RWPE2 (cell line): ENCODE data around the gene ANO8.

Experiments used
- ATAC-seq: fragments of 200-7000 bp; cut with Tn5 transposase; 3 replicates; pipeline ENCODE4 v1.9.1; 2021; ENCODE audit warnings: low read depth
- DNase-seq: peaks from one replicate; pipeline ENCODE4 v3.0.0-alpha.2; 2020; ENCODE audit warnings: low spot score
- H3K27ac ChIP-seq: fragments of 450-650 bp; 2 replicates; pipeline ENCODE4 v1.5.1; 2017; ENCODE audit warnings: mild to moderate bottlenecking; ENCODE audit not compliant: poor library complexity, severe bottlenecking
- H3K27me3 ChIP-seq: fragments of 250-450 bp; sonication (Bioruptor Pico); 2 replicates; pipeline ENCODE4 v1.5.1; 2021; ENCODE audit warnings: mild to moderate bottlenecking, moderate library complexity; ENCODE audit not compliant: insufficient read depth, poor library complexity, severe bottlenecking
- H3K36me3 ChIP-seq: fragments of 250-450 bp; sonication (Bioruptor Pico); 2 replicates; pipeline ENCODE4 v1.5.1; 2020; ENCODE audit warnings: low read depth, mild to moderate bottlenecking, moderate library complexity
- H3K4me1 ChIP-seq: fragments of 250-450 bp; sonication (Bioruptor Pico); 2 replicates; pipeline ENCODE4 v1.5.1; 2021; ENCODE audit warnings: mild to moderate bottlenecking, moderate library complexity; ENCODE audit not compliant: insufficient read depth, poor library complexity, severe bottlenecking
- H3K4me3 ChIP-seq: fragments of 250-450 bp; sonication (Bioruptor Pico); 2 replicates; pipeline ENCODE4 v1.5.1; 2021; ENCODE audit warnings: mild to moderate bottlenecking, moderate library complexity; ENCODE audit not compliant: severe bottlenecking
- H3K9me3 ChIP-seq: fragments of 250-450 bp; sonication (Bioruptor Pico); 2 replicates; pipeline ENCODE4 v1.5.1; 2021; ENCODE audit warnings: mild to moderate bottlenecking, moderate library complexity; ENCODE audit not compliant: severe bottlenecking
- CTCF ChIP-seq: fragments of 450-650 bp; IDR thresholded peaks from one replicate; pipeline ENCODE4 v1.5.1; 2017; ENCODE audit warnings: mild to moderate bottlenecking, moderate library complexity; ENCODE audit not compliant: poor library complexity, severe bottlenecking

ANO8 gene

GRCh38 chr19:17305216-17305516 is 29.5 kb downstream of the ANO8 start:
- no peaks in the 10 kb centered on the region for H3K9me3 ChIP-seq
- DNase-seq = no peak
- 0 out of 2 replicates have a peak, but pooled peaks cover 3% of the 10 kb centered on the region for H3K36me3 ChIP-seq
- peak overlapping the region; percentile 73 for H3K27ac ChIP-seq
- peaks cover 3% of the 10 kb centered on the region for H3K4me1 ChIP-seq
- ATAC-seq = no peak
- no peaks in the 10 kb centered on the region for H3K27me3 ChIP-seq
- no peak overlapping the region for H3K4me3 ChIP-seq
- no peak for TF ChIP-seq CTCF

GRCh38 chr19:17304386-17305215 is 30.1 kb downstream of the ANO8 start:
- Histone ChIP-seq H3K36me3 (0 out of 2 replicates have a peak, but pooled peaks cover 3% of the 10 kb centered on the region), H3K9me3 (no peaks in the 10 kb centered on the region), H3K4me3 (no peak overlapping the region), H3K4me1 (peaks cover 3% of the 10 kb centered on the region), H3K27ac (peak overlapping the region; percentile 73), H3K27me3 (no peaks in the 10 kb centered on the region)
- ATAC-seq (no peak), DNase-seq (no peak)
- TF ChIP-seq CTCF = no peak

- Histone ChIP-seq H3K4me1 (peaks cover 3% of the 10 kb centered on the region), H3K27me3 (no peaks in the 10 kb centered on the region), H3K4me3 (no peak overlapping the region), H3K9me3 (no peaks in the 10 kb centered on the region), H3K36me3 (peaks cover 6% of the 10 kb centered on the region; the same call in 1 of the 2 replicates), H3K27ac (peak overlapping the region; percentile 73)
- DNase-seq (no peak), ATAC-seq (no peak)
- no peak for TF ChIP-seq CTCF
These were observed 30.8 kb downstream of the ANO8 start for GRCh38 chr19:17303940-17304267.

GRCh38 chr19:17303167-17303939 is 31.3 kb downstream of the ANO8 start, which contains the start of gene ABHD8:
TSS of gene ABHD8 (minus strand) at chr19:17303425. CDS start at chr19:17301616, 1,809 bp downstream.
- Histone ChIP-seq H3K36me3 (peaks cover 9% of the 10 kb centered on the region), H3K27me3 (no peaks in the 10 kb centered on the region), H3K4me1 (peaks cover 3% of the 10 kb centered on the region), H3K27ac (peak within 1 kb of the TSS; percentile 73), H3K9me3 (no peaks in the 10 kb centered on the region), H3K4me3 (peak within 1 kb of the TSS; percentile 62)
- ATAC-seq (peak; percentile 82), DNase-seq (peak; percentile 93)
- peak; percentile 55 for TF ChIP-seq CTCF
